Measurements from ENCODE around the gene OR51T1. TPM values are rescaled to one million over a fixed set of nuclear protein-coding genes. Genes with fewer than 3 reads are reported as not detected.
"Not testable (repeated sequence)": the region's sequence is repeated elsewhere in the genome, so short reads cannot be mapped to it uniquely, and the experiment has no call there.

The OR51T1 gene
- total RNA-seq, 1 experiment from 2014 or later: not detected

DNA sequence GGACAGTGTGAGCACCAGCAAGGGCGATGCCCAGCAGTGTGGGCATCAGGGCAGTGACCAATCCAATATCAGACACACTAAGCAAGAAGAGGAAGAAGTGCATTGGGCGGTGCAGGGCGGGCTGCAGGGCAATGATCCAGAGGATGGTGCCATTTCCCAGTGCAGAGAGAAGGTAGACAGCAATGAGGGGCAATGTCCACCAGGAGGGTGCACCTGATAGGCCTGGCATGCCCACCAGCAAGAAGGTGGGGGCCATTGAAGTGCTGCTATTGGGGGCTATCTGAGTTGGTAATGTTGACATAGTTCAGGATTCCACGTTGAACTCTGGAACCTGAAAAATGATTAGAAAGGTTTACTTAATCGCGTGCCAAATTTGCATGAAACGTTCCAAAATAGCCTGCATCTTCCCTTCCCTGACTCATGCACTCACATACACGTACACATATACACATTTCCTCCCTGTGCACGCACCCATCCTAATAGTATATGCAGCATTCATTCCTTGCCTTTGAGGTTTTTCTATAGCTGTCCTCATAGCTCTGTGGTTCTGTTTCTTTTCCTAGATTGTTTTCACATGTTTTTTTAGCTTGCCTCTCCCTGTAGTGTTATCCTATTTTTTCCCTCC is 32.7 kb upstream of the OR51T1 start, which contains the start of gene OR51S1:
OR51S1 (minus strand) TSS at position 301 of the 625 bp plus-strand sequence; CDS start at position 301, 0 bp downstream.
- Histone ChIP-seq H3K36me3 (ENCODE audit: control insufficient read depth, insufficient read depth, low read length) (no peaks in the 10 kb centered on the region), H3K27me3 (ENCODE audit: control insufficient read depth, insufficient read depth, low read length) (no peaks in the 10 kb centered on the region), H3K4me1 (ENCODE audit: control insufficient read depth, insufficient read depth, low read length) (no peaks in the 10 kb centered on the region), H3K9me3 (ENCODE audit: control insufficient read depth, insufficient read depth, low read depth, low read length) (no peaks in the 10 kb centered on the region), H3K4me3 (ENCODE audit: low read depth in 2 of 2, low read length in 2 of 2) (no peak within 1 kb of the TSS), H3K27ac (ENCODE audit: low read length) (no peak within 1 kb of the TSS)
- DNase-seq (ENCODE audit: low read depth, low spot score) (no peak), ATAC-seq (no peak)
- intact Hi-C loops (cut with micrococcal nuclease; ENCODE audit: unreplicated experiment): no loop called here
- ChIA-PET CTCF (no interaction called here), POLR2A (no interaction called here)
- BruUV-seq (replicated peaks): no TSS peak
- in situ Hi-C loops (cut with HindIII; ENCODE audit: low pct_unique_long_range_greater_than_20kb, low sequenced_read_pairs): no loop called here
- TF ChIP-seq POLR2AphosphoS5 (IDR thresholded peaks at IDR 0.05; ENCODE audit: low read depth, low read length) (no peak), TCF7L2 (IDR thresholded peaks at IDR 0.05; ENCODE audit: low read depth, low read length) (no peak), CTCF (IDR thresholded peaks at IDR 0.05) (no peak), SIN3A (IDR thresholded peaks at IDR 0.05; ENCODE audit: borderline replicate concordance, insufficient read depth, low read depth, low read length) (no peak), REST (IDR thresholded peaks at IDR 0.05; ENCODE audit: insufficient read depth in 1 of 2, low read depth in 2 of 2, low read length in 1 of 2) (no peak)

- DNase-seq (ENCODE audit: low read depth, low spot score) (no peak), ATAC-seq (0 out of 2 replicates have a peak, but pooled peaks have one; percentile 38)
- intact Hi-C loops (cut with micrococcal nuclease; ENCODE audit: unreplicated experiment): no loop called here
- TF ChIP-seq TCF7L2 (IDR thresholded peaks at IDR 0.05; ENCODE audit: low read depth, low read length): no peak
- no peak for TF ChIP-seq SIN3A (IDR thresholded peaks at IDR 0.05; ENCODE audit: borderline replicate concordance, insufficient read depth, low read depth, low read length)
- TF ChIP-seq REST (IDR thresholded peaks at IDR 0.05; ENCODE audit: insufficient read depth in 1 of 2, low read depth in 2 of 2, low read length in 1 of 2): no peak
- TF ChIP-seq CTCF (IDR thresholded peaks at IDR 0.05): no peak
- no peak for TF ChIP-seq POLR2AphosphoS5 (IDR thresholded peaks at IDR 0.05; ENCODE audit: low read depth, low read length)
- ChIA-PET POLR2A (no interaction called here), CTCF (no interaction called here)
- in situ Hi-C loops (cut with HindIII; ENCODE audit: low pct_unique_long_range_greater_than_20kb, low sequenced_read_pairs): no loop called here
- H3K36me3 ChIP-seq (ENCODE audit: control insufficient read depth, insufficient read depth, low read length): no peaks in the 10 kb centered on the region
- no peaks in the 10 kb centered on the region for H3K4me1 ChIP-seq (ENCODE audit: control insufficient read depth, insufficient read depth, low read length)
- H3K27ac ChIP-seq (ENCODE audit: low read length): no peak overlapping the region
- no peaks in the 10 kb centered on the region for H3K27me3 ChIP-seq (ENCODE audit: control insufficient read depth, insufficient read depth, low read length)
- no peaks in the 10 kb centered on the region for H3K9me3 ChIP-seq (ENCODE audit: control insufficient read depth, insufficient read depth, low read depth, low read length)
- no TSS peak for BruUV-seq (replicated peaks)
- H3K4me3 ChIP-seq (ENCODE audit: low read depth in 2 of 2, low read length in 2 of 2): no peak overlapping the region
Measured at GRCh38 chr11:4851033-4851432, 30.7 kb upstream of the OR51T1 start.

- H3K9me3 ChIP-seq (ENCODE audit: control insufficient read depth, insufficient read depth, low read depth, low read length); H3K27ac ChIP-seq (ENCODE audit: low read length); in situ Hi-C loops (cut with HindIII; ENCODE audit: low pct_unique_long_range_greater_than_20kb, low sequenced_read_pairs); ATAC-seq; DNase-seq (ENCODE audit: low read depth, low spot score); H3K4me1 ChIP-seq (ENCODE audit: control insufficient read depth, insufficient read depth, low read length); H3K4me3 ChIP-seq (ENCODE audit: low read depth in 2 of 2, low read length in 2 of 2); BruUV-seq (replicated peaks); H3K36me3 ChIP-seq (ENCODE audit: control insufficient read depth, insufficient read depth, low read length); CTCF ChIA-PET; H3K27me3 ChIP-seq (ENCODE audit: control insufficient read depth, insufficient read depth, low read length); intact Hi-C loops (cut with micrococcal nuclease; ENCODE audit: unreplicated experiment); POLR2A ChIA-PET: not testable (repeated sequence)
Measured at GRCh38 chr11:4854286-4854685, 27.4 kb upstream of the OR51T1 start.

Data from Panc1 (cell line).